Measurements from ENCODE around the gene MBOAT2. TPM values are rescaled to one million over a fixed set of nuclear protein-coding genes. Genes with fewer than 3 reads are reported as not detected.

MBOAT2 gene
- total and polyA plus RNA-seq, 2 of the 13 experiments (the other 11 are each of a cell fraction or from before 2014, with no cell fraction given): 0.11 to 0.36 TPM

DNA sequence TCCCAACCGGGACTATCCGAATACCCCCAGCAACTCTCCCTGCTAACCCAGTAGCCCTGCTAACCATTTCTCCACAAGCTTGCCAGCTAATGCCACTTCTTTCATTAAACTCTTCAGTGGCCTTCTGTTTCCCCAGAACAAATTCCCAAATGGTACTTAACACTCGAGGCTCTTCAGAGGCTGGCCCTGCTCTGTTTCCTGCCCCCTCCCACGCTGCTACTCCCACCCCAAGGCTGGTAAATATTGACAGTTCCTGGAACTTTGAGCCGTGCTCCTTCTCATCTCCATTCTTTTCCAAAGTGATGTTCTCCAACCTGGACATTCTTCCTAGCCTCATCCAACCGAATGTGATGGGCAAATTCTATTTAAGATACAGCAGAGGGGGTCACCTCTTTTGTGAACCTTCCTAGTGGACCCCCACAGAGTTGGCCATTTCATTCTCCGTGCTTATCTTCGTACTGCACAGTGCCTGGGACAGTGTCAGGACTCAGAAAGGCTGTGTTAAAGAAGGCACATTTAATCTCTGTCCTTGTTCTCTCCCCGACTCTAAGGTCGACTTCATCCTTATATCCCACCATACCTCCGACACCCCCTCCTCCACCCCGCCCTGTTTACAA, 162.9 kb downstream of the MBOAT2 start (continued):
- TF ChIP-seq ZNF660 (CRISPR knock-in tag; IDR thresholded peaks at IDR 0.05; ENCODE audit: borderline replicate concordance, low read depth) (no peak), LCORL (IDR thresholded peaks at IDR 0.05) (no peak), LCORL (CRISPR knock-in tag; IDR thresholded peaks at IDR 0.05) (peak; percentile 92), XBP1 (CRISPR knock-in tag; IDR thresholded peaks at IDR 0.05) (no peak), ONECUT2 (CRISPR knock-in tag; IDR thresholded peaks at IDR 0.05) (no peak), HNF4A (CRISPR knock-in tag; IDR thresholded peaks at IDR 0.05) (peak; percentile 97), ZNF788 (CRISPR knock-in tag; IDR thresholded peaks at IDR 0.05; ENCODE audit: borderline replicate concordance) (no peak; the same call in 1 of the 2 replicates), YY1 (IDR thresholded peaks at IDR 0.05; ENCODE audit: insufficient read depth, insufficient replicate concordance, low read depth, low read length) (no peak), ZFP1 (CRISPR knock-in tag; IDR thresholded peaks at IDR 0.05) (no peak; the same call in 1 of the 2 replicates), ELF4 (CRISPR knock-in tag; IDR thresholded peaks at IDR 0.05; ENCODE audit: borderline replicate concordance) (no peak; the same call in 1 of the 2 replicates), ZNF598 (CRISPR knock-in tag; IDR thresholded peaks at IDR 0.05; ENCODE audit: borderline replicate concordance) (0 out of 2 replicates have a peak, but pooled peaks have one; percentile 67), KLF9 (CRISPR knock-in tag; IDR thresholded peaks at IDR 0.05; ENCODE audit: low read depth) (no peak), ZNF230 (CRISPR knock-in tag; IDR thresholded peaks at IDR 0.05) (no peak), ZNF501 (CRISPR knock-in tag; IDR thresholded peaks at IDR 0.05) (no peak), ZNF550 (CRISPR knock-in tag; IDR thresholded peaks at IDR 0.05; ENCODE audit: borderline replicate concordance) (no peak), THYN1 (CRISPR knock-in tag; IDR thresholded peaks at IDR 0.05; ENCODE audit: borderline replicate concordance, low read depth) (no peak), ZNF331 (CRISPR knock-in tag; IDR thresholded peaks at IDR 0.05) (peak; percentile 91), HOXA9 (CRISPR knock-in tag; IDR thresholded peaks at IDR 0.05; ENCODE audit: borderline replicate concordance) (no peak), ZFP37 (CRISPR knock-in tag; IDR thresholded peaks at IDR 0.05; ENCODE audit: borderline replicate concordance) (0 out of 2 replicates have a peak, but pooled peaks have one; percentile 67), ZFP82 (CRISPR knock-in tag; IDR thresholded peaks at IDR 0.05; ENCODE audit: borderline replicate concordance) (no peak), BHLHE40 (IDR thresholded peaks at IDR 0.05; ENCODE audit: low read length) (no peak), ZNF780A (CRISPR knock-in tag; IDR thresholded peaks at IDR 0.05) (no peak), RCOR2 (CRISPR knock-in tag; IDR thresholded peaks at IDR 0.05) (peak; percentile 82)
- TF ChIP-seq, protein P1, sequence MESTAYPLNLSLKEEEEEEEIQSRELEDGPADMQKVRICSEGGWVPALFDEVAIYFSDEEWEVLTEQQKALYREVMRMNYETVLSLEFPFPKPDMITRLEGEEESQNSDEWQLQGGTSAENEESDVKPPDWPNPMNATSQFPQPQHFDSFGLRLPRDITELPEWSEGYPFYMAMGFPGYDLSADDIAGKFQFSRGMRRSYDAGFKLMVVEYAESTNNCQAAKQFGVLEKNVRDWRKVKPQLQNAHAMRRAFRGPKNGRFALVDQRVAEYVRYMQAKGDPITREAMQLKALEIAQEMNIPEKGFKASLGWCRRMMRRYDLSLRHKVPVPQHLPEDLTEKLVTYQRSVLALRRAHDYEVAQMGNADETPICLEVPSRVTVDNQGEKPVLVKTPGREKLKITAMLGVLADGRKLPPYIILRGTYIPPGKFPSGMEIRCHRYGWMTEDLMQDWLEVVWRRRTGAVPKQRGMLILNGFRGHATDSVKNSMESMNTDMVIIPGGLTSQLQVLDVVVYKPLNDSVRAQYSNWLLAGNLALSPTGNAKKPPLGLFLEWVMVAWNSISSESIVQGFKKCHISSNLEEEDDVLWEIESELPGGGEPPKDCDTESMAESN (CRISPR knock-in tag; conservative IDR thresholded peaks at IDR 0.05): no peak
- TF ChIP-seq, protein P2, sequence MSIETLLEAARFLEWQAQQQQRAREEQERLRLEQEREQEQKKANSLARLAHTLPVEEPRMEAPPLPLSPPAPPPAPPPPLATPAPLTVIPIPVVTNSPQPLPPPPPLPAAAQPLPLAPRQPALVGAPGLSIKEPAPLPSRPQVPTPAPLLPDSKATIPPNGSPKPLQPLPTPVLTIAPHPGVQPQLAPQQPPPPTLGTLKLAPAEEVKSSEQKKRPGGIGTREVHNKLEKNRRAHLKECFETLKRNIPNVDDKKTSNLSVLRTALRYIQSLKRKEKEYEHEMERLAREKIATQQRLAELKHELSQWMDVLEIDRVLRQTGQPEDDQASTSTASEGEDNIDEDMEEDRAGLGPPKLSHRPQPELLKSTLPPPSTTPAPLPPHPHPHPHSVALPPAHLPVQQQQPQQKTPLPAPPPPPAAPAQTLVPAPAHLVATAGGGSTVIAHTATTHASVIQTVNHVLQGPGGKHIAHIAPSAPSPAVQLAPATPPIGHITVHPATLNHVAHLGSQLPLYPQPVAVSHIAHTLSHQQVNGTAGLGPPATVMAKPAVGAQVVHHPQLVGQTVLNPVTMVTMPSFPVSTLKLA (IDR thresholded peaks at IDR 0.05): no peak
- TF ChIP-seq, protein P3, sequence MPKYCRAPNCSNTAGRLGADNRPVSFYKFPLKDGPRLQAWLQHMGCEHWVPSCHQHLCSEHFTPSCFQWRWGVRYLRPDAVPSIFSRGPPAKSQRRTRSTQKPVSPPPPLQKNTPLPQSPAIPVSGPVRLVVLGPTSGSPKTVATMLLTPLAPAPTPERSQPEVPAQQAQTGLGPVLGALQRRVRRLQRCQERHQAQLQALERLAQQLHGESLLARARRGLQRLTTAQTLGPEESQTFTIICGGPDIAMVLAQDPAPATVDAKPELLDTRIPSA (CRISPR knock-in tag; IDR thresholded peaks at IDR 0.05; ENCODE audit: borderline replicate concordance): no peak
- TF ChIP-seq, protein P4, sequence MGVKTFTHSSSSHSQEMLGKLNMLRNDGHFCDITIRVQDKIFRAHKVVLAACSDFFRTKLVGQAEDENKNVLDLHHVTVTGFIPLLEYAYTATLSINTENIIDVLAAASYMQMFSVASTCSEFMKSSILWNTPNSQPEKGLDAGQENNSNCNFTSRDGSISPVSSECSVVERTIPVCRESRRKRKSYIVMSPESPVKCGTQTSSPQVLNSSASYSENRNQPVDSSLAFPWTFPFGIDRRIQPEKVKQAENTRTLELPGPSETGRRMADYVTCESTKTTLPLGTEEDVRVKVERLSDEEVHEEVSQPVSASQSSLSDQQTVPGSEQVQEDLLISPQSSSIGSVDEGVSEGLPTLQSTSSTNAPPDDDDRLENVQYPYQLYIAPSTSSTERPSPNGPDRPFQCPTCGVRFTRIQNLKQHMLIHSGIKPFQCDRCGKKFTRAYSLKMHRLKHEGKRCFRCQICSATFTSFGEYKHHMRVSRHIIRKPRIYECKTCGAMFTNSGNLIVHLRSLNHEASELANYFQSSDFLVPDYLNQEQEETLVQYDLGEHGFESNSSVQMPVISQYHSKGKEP (CRISPR knock-in tag; IDR thresholded peaks at IDR 0.05): no peak

Measured in HepG2 (cell line).